NCI-H2107 treated with DMSO at 0.1 percent for 48 hours (cell line): Measurements from ENCODE around the gene HMGA1.
A peak's percentile ranks its signal among the peaks of the same experiment; 100 is the strongest.
"Not testable (repeated sequence)": the region's sequence is repeated elsewhere in the genome, so short reads cannot be mapped to it uniquely, and the experiment has no call there.

Experiments
- DNase-seq: peaks from one replicate; lab custom pipeline; 2025; ENCODE audit not compliant: unreplicated experiment; lab: John Stamatoyannopoulos, UW

HMGA1 gene

GRCh38 chr6:34239893-34240292, 3.2 kb downstream of the HMGA1 start:
- no peak for DNase-seq

- no peak for DNase-seq
Measured at GRCh38 chr6:34240329-34241248, 3.9 kb downstream of the HMGA1 start.

- no peak for DNase-seq
Measured at GRCh38 chr6:34241351-34242215, 4.9 kb downstream of the HMGA1 start.

GRCh38 chr6:34242252-34243130, 5.8 kb downstream of the HMGA1 start:
- DNase-seq, result no peak

GRCh38 chr6:34243131-34243771, 6.6 kb downstream of the HMGA1 start:
- DNase-seq, result no peak

- DNase-seq, result no peak
Measured at GRCh38 chr6:34243901-34244884, 7.5 kb downstream of the HMGA1 start.

GRCh38 chr6:34245032-34245760, 8.5 kb downstream of the HMGA1 start:
- DNase-seq, result not testable (repeated sequence)

GRCh38 chr6:34245761-34246140, 9.1 kb downstream of the HMGA1 start:
- not testable (repeated sequence) for DNase-seq

GRCh38 chr6:34246249-34246562, 9.5 kb downstream of the HMGA1 start:
- DNase-seq, result no peak

GRCh38 chr6:34246563-34247391, 10.1 kb downstream of the HMGA1 start:
- no peak for DNase-seq

GRCh38 chr6:34247481-34248197, 11.0 kb downstream of the HMGA1 start:
- no peak for DNase-seq

- DNase-seq, result no peak
Measured at GRCh38 chr6:34248198-34248726, 11.6 kb downstream of the HMGA1 start.

GRCh38 chr6:34248727-34249468, 12.2 kb downstream of the HMGA1 start, which contains the start of gene SMIM29:
Gene SMIM29, minus strand, starts transcription at chr6:34249006. Its CDS starts 1,215 bp downstream, at chr6:34247791.
- peak; percentile 74 for DNase-seq

- DNase-seq, result no peak
Measured at GRCh38 chr6:34249469-34250261, 13.0 kb downstream of the HMGA1 start.

GRCh38 chr6:34252395-34252794, 15.7 kb downstream of the HMGA1 start:
- DNase-seq, result not testable (repeated sequence)
